GM12892 (cell line): Measurements from ENCODE around the gene STARD10.

Source experiments
- DNase-seq: peaks from one replicate; pipeline ENCODE4 v3.0.0; 2011; ENCODE audit not compliant: insufficient read length
- FAIRE-seq: peaks from 2 replicates; lab custom pipeline; 2011; peaks lifted over from hg19 to GRCh38; lab: Jason Lieb, UNC
- POLR2A ChIP-seq: IDR thresholded peaks from 2 replicates; pipeline ENCODE4 v1.6.1; 2011; ENCODE audit warnings: low read depth, low read length, control low read depth
- POLR2AphosphoS5 ChIP-seq: IDR thresholded peaks from 2 replicates; pipeline ENCODE4 v1.6.1; 2011; ENCODE audit warnings: low read depth, low read length, control low read depth
- TAF1 ChIP-seq: IDR thresholded peaks from 2 replicates; pipeline ENCODE4 v1.6.1; 2011; ENCODE audit warnings: low read depth, mild to moderate bottlenecking, control low read depth, low read length, borderline replicate concordance

The STARD10 gene

DNA sequence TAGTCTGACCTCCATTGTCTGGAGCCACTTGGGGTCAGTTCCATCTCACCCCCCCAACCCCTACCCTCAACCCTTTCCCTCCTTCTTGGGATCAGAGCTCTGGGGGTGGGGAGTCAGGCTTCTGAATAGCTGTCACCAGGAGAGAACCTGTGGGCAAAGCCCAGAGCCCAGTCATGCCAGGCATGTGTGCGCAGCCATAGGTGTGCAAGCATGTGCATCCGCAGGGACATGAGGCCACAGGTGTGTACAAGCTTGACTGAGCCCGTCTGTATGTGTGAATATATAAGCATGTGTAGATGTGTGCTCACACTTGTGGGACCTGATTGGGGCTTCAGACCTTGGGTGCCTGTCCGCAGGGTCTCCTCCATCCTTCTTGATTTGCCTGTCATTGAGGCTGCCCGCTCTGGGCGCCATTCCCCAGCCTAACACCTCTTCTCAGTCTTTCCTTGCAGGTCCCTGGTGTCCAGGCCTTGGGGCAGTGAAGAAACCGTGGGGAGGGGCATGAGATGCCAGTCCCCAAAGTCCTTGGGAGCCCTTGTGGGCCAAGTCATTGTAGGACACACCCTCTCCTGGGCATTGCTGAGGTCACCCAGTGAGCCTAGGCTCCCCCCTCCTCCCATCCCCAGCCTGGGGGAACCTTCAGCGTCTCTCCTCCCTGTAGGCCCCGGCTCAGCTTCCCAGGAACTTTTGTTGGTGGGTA, 29.4 kb upstream of the STARD10 start:
- no peak for TF ChIP-seq TAF1
- no peak for TF ChIP-seq POLR2A
- TF ChIP-seq POLR2AphosphoS5 = no peak
- FAIRE-seq = no peak
- DNase-seq = no peak

DNA sequence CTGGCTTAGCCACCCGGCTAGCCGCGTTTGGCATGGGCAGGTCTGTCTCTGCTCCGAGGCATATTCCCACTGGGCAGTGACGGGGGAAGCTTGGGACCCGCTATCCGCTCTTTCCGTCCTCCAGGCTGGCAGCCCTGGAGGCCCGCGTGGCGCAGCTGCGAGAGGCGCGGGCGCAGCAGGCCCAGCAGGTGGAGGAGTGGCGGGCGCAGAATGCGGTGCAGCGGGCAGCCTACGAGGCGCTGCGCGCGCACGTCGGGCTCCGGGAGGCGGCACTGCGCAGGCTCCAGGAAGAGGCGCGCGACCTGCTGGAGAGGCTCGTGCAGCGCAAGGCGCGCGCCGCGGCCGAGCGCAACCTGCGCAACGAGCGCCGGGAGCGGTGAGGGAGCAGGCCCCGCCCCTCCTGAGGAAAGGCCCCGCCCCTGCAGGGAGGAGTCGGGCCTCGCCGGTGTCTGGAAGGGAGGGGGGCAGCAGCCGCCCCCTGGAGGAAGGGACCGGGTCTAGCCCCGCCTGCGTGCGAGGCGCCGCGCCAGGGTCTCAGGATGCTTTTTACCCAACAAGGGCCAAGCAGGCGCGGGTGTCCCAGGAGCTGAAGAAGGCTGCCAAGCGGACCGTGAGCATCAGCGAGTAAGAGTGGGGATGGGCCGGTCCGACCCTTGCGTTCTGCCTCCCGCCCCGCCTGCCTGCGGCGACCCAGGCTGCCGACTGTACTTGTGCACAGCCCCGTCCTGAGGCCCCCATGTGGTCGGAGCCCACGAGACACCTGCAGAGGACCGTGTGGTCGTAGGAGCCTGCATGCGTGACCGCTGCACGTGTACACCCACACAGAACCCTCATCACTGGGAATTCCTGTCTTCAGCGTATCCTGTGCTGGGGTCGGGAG, 28.3 kb upstream of the STARD10 start:
- FAIRE-seq = peak; percentile 81

DNA sequence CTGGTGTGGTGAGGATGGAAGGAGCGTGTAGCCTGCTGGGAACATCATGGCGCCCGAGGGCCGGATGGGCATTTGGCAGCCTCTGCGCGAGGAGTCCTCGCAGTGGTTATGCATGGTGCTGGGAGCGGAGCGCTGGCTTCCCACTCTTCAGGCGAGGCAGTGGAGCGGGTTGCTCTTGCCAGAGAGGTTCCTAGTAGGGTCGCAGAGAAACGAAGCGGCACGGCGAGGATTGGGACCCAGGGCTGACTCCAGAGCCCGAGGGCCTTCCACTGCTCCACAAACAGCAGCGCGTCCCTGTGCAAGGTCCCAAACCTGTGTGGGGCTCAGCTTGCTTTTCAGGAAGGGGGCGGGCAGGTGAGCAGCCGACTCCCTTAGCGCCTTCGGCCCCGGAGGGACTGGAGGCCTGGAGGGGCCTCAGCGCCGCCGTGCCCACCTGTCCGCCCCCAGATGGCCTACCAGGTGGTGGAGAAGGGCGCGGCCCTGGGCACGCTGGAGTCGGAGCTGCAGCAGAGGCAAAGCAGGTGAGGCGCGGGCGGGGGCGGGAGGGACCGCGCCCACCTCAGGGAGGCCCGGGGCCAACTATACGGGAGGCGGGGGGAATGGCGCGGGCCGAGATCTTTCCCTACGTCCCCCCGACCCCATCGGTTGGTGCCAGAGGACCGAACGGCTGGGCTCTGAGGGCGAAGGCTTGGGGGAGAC, 27.5 kb upstream of the STARD10 start:
- no peak for DNase-seq

More for the DNA sequence above, 28.3 kb upstream of the STARD10 start:
- TF ChIP-seq TAF1 = no peak
- peak; percentile 65; the same call in 1 of the 2 replicates for TF ChIP-seq POLR2A
- TF ChIP-seq POLR2AphosphoS5 = 0 out of 2 replicates have a peak, but pooled peaks have one; percentile 44
- DNase-seq = peak; percentile 79

DNA sequence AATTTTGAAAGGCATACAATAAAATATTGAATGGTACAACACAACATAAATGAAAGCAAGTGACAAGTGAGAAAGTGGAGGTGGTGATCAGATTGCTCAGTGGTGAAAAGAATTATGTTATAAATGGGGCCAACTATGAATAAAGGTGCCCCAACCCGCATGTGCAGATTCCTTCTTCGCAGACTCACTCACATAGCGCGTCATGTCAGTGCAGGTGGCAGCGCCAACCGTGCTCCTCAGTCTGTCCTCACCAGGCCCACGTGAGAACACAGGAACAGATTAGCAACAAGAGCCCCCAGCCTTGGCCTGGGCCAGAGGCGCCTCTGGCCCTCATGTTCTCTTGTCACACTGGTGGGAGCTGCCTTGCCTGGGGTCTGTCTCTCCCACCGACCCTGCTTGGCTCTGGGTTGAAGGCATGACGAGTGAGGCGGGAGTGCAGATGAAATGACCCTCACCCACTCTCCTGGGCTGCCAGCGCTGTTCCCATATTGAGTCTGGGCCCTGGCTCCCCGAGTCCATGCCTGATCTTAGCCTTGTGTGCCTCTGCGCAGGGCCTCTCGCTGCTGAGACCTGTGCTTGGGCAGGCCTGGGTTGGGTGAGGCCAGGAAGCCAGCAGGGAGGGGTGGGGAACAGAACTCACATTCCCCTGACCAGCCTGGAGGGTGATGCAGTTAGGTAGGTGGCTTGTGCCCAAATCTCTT, 26.7 kb upstream of the STARD10 start:
- DNase-seq (no peak), FAIRE-seq (no peak)
- TF ChIP-seq POLR2A (no peak), TAF1 (no peak), POLR2AphosphoS5 (no peak)

More for the DNA sequence above, 27.5 kb upstream of the STARD10 start:
- TF ChIP-seq POLR2AphosphoS5 = peak; percentile 1; the same call in 1 of the 2 replicates
- no peak for TF ChIP-seq POLR2A
- FAIRE-seq = no peak

DNA sequence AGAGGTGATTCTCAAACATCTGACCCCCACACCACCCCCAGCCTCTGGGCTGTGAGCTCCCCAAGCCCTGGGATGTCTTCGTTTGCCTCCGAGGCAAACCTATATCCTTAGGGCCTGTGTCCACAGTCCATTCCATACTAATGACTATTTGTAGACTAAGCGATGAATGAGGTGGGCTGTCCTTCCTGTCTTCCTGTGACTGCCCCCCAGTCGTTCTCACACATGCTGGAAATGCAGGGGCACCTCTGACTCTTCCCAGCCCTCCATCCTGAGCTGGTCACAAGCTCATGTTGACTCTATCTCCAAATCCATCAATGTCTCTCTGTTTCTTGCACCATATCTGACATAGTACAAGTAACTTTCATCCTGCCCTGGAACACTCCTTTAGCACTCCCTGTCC, 25.1 kb upstream of the STARD10 start:
- FAIRE-seq (no peak), DNase-seq (no peak)
- TF ChIP-seq POLR2A = no peak
- TF ChIP-seq POLR2AphosphoS5 = no peak
- TF ChIP-seq TAF1 = no peak

DNA sequence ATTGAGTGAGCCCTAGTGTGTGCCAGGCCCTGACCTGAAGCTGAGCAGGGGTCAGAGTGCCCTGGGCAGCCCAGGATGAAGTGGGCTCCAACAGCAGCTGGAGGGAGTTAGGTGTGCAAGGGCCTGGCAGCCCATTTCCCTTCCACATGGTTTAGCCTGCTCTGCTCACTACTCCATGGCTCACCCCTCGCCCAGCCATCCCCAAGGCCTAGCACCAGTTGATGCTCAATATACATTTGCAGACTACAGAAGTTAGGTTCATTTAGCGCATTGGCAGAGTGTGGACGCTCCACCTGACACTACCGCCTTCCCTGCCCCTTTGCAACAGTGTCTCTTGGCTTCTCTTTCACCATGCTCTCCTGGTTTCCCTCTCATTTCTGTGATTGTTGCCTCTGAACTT, 24.1 kb upstream of the STARD10 start:
- no peak for TF ChIP-seq POLR2AphosphoS5
- TF ChIP-seq TAF1 = no peak
- no peak for TF ChIP-seq POLR2A
- DNase-seq = no peak
- FAIRE-seq = no peak

DNA sequence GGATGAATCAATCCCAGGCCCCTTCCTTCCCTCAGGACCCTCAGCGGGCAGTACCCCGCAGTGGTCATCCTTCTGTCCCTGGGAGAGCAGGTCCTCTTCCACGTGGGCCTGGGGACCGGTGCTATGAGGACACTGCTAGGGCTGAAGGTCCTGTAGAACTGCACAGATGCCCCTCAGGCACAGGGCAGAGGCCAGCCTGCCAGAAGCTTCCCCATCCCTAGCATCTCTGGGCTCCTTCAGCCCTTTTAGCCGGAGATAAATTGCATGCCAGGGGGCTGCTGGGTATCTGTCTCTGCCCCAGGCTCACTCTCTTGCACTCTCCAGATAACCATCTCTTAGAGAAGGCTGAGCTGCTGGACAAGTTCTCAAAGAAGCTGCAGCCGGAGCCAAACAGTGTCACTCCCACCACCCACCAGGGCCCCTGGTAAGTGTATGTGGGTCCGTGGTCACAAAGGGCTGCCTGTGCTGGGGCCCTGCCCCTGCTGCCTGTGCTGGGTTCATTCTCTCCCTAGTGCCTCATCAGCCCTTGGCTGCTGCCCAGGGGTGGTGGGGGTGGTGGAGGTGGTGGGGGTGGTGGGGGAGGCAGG, 22.6 kb upstream of the STARD10 start:
- FAIRE-seq (no peak), DNase-seq (no peak)

DNA sequence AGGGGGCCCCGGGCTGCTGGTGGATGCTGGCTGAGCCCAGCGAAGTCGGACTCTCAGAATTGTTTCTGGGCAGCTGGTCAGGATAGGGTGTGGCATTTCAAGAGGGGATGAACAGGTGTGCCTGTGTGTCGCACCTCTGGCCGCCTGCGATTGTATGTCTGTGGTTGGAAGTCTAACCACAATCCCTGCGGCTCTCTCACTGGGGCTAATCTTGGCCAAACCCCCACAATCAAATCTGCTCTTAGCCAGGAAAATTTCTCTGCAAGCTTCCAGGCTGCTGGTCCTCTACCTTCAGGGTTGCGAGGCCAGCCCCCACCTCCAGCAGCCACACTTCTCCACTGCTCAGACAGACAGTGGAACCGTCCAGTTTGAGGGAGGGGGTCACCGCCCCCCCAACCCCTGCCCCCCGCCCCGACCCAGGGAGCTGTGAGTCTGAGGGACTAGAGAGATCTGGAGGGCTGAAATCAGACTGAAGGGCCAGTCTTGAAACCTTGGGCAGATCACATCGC, 21.3 kb upstream of the STARD10 start:
- FAIRE-seq (no peak), DNase-seq (no peak)
- TF ChIP-seq TAF1 (no peak), POLR2AphosphoS5 (no peak)

More for the DNA sequence above, 22.6 kb upstream of the STARD10 start:
- no peak for TF ChIP-seq TAF1
- TF ChIP-seq POLR2AphosphoS5 = no peak
- no peak for TF ChIP-seq POLR2A

DNA sequence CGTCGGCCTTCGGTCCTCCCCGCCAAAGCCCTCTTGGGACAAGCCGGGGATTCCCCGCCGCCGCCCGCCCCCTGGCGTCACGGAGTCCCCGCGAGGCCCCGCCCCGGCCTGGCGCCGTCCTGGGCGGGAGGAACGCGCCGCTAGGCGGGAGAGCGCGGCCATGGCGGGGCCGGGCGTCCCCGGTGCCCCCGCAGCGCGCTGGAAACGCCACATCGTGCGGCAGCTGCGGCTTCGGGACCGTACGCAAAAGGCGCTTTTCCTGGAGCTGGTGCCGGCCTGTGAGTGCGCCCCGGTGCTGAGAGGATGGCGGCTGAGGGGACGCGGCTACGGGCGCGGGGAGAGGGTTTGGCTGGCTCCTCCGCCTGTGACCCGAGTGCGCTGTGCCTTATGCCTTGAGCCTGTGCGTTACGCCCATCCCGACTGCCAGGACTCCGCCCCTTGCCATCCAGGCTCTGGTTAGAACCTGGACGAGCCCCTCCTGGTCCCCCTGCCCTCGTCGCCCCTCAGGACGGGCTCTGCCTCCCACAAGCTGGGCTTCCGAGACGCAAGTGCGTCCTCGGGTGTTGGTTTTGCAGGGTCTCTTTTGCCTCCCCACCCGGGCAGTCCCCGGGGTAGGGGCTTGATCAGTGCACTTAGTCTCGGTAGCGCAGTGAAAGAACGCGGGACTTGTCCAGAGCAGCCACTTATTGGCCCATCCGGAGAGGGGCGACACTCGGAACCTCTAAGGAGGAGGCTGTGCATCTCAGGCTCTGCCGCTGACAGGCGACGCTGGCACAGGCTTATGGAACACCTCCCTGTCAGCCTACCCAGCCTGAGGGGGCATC, 20.7 kb upstream of the STARD10 start, which contains the start of gene ATG16L2:
ATG16L2 (plus strand) TSS at position 126 of the 824 bp plus-strand sequence; CDS start at position 161, 35 bp downstream.
- peak; percentile 91 for DNase-seq
- FAIRE-seq = no peak
- TF ChIP-seq POLR2A (peak; percentile 56; the same call in 1 of the 2 replicates), TAF1 (0 out of 2 replicates have a peak, but pooled peaks have one; percentile 18), POLR2AphosphoS5 (no peak; the same call in 1 of the 2 replicates)
